Fibroblast of the aortic adventitia (primary cell): ENCODE data around the gene ZIC4. TPM values are rescaled to one million over a fixed set of nuclear protein-coding genes. Genes with fewer than 3 reads are reported as not detected.

Experiments
- DNase-seq: peaks from one replicate; pipeline ENCODE4 v3.0.0-alpha.2; 2010; ENCODE audit warnings: low read depth
- H3K4me3 ChIP-seq: 2 replicates; pipeline ENCODE4 v1.5.1; 2011; ENCODE audit warnings: low read depth, mild to moderate bottlenecking, control low read depth, low read length, moderate library complexity
- total RNA-seq: library from RNA; depleted of rRNA; stranded (reverse); fragments of >200 nt; gene quantifications from 2 replicates; pipeline ENCODE4 v1.2.3, GENCODE V29; 2012; ENCODE audit warnings: low replicate concordance
- TF ChIP-seq, protein P1 (sequence below): IDR thresholded peaks from 2 replicates; pipeline ENCODE4 v1.5.1; 2011; ENCODE audit warnings: mild to moderate bottlenecking, low read length, control low read depth, inconsistent platforms; ENCODE audit not compliant: insufficient read depth

The ZIC4 gene
- total RNA-seq, 1 donor: not detected

- H3K4me3 ChIP-seq: no peak overlapping the region
Measured at GRCh38 chr3:147370349-147370748, 36.0 kb downstream of the ZIC4 start.

GRCh38 chr3:147369661-147370123, 36.7 kb downstream of the ZIC4 start:
- H3K4me3 ChIP-seq: no peak overlapping the region
- TF ChIP-seq, protein P1, sequence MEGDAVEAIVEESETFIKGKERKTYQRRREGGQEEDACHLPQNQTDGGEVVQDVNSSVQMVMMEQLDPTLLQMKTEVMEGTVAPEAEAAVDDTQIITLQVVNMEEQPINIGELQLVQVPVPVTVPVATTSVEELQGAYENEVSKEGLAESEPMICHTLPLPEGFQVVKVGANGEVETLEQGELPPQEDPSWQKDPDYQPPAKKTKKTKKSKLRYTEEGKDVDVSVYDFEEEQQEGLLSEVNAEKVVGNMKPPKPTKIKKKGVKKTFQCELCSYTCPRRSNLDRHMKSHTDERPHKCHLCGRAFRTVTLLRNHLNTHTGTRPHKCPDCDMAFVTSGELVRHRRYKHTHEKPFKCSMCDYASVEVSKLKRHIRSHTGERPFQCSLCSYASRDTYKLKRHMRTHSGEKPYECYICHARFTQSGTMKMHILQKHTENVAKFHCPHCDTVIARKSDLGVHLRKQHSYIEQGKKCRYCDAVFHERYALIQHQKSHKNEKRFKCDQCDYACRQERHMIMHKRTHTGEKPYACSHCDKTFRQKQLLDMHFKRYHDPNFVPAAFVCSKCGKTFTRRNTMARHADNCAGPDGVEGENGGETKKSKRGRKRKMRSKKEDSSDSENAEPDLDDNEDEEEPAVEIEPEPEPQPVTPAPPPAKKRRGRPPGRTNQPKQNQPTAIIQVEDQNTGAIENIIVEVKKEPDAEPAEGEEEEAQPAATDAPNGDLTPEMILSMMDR: no peak
- no peak for DNase-seq

More at GRCh38 chr3:147370349-147370748, 36.0 kb downstream of the ZIC4 start:
- no peak for DNase-seq
- TF ChIP-seq, protein P1: no peak

GRCh38 chr3:147369231-147369630, 37.1 kb downstream of the ZIC4 start:
- TF ChIP-seq, protein P1: no peak
- no peak for DNase-seq
- no peak overlapping the region for H3K4me3 ChIP-seq

GRCh38 chr3:147368561-147369221, 37.7 kb downstream of the ZIC4 start:
- TF ChIP-seq, protein P1: no peak
- no peak for DNase-seq
- H3K4me3 ChIP-seq: no peak overlapping the region

GRCh38 chr3:147368151-147368550, 38.2 kb downstream of the ZIC4 start:
- TF ChIP-seq, protein P1: no peak
- H3K4me3 ChIP-seq: no peak overlapping the region
- no peak for DNase-seq

- TF ChIP-seq, protein P1: no peak
- no peak for DNase-seq
- no peak overlapping the region for H3K4me3 ChIP-seq
Measured at GRCh38 chr3:147367676-147368075, 38.7 kb downstream of the ZIC4 start.
